Tibial nerve (tissue), 4 donors: ENCODE results near the gene JAKMIP1.

ENCODE experiments used
- EP300 ChIP-seq, 2 donors: sonication (generic); formaldehyde crosslinking; IDR thresholded peaks; one replicate each; pipeline ENCODE4 v1.6.1; 2017; ENCODE audit warnings: antibody characterized with exemption in 2 of 2, mild to moderate bottlenecking in 1 of 2
- TF ChIP-seq, protein P1 (sequence below), 5 experiments: fragments of 200-600 bp in 3 of 5; fragments of 450-650 bp in 2 of 5; sonication (generic) in 3 of 5; IDR thresholded peaks; one replicate each; pipeline ENCODE4 v1.5.1; 2016 to 2019; ENCODE audit warnings: antibody characterized with exemption in 5 of 5, mild to moderate bottlenecking in 3 of 5, moderate library complexity in 2 of 5

DNA sequence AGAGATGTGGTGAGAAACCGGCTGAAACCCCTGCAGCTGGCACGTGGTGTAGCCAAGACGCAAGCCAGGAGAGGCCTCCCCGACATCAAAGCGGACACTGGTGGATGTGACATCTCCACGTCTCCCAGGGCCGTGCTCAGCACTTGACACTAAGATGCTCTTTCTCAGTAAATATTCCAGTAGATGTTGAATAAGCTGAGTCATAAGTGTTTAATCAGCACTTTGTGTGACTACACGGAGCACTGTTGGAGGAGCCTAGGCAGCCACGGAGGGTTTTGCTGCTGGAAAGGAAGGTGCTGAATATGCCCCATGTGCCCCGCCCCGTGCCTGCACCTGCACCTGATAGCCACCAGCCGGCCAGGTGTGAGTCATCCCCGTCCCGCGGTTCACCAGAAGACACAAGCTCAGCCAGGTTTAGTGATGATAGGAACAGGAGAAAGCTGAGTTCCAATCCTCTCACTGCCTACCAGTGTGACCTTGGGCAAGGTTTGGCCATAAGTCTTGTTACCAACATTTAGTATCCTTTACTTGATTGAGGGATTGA is 153.1 kb downstream of the JAKMIP1 start:
- no peak for TF ChIP-seq EP300 (IDR thresholded peaks at IDR 0.05)
- TF ChIP-seq, protein P1, sequence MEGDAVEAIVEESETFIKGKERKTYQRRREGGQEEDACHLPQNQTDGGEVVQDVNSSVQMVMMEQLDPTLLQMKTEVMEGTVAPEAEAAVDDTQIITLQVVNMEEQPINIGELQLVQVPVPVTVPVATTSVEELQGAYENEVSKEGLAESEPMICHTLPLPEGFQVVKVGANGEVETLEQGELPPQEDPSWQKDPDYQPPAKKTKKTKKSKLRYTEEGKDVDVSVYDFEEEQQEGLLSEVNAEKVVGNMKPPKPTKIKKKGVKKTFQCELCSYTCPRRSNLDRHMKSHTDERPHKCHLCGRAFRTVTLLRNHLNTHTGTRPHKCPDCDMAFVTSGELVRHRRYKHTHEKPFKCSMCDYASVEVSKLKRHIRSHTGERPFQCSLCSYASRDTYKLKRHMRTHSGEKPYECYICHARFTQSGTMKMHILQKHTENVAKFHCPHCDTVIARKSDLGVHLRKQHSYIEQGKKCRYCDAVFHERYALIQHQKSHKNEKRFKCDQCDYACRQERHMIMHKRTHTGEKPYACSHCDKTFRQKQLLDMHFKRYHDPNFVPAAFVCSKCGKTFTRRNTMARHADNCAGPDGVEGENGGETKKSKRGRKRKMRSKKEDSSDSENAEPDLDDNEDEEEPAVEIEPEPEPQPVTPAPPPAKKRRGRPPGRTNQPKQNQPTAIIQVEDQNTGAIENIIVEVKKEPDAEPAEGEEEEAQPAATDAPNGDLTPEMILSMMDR (IDR thresholded peaks at IDR 0.05), result no peak
